Measurements from ENCODE around the gene TIMM23B.
"Not testable (repeated sequence)": the region's sequence is repeated elsewhere in the genome, so short reads cannot be mapped to it uniquely, and the experiment has no call there.

TIMM23B gene, protein sequence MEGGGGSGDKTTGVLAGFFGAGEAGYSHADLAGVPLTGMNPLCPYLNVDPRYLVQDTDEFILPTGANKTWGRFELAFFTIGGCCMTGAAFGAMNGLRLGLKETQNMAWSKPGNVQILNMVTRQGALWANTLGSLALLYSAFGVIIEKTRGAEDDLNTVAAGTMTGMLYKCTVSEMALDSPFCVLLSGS
- total RNA-seq: 3.8 to 4.8 reads per million in 2 donors

DNA sequence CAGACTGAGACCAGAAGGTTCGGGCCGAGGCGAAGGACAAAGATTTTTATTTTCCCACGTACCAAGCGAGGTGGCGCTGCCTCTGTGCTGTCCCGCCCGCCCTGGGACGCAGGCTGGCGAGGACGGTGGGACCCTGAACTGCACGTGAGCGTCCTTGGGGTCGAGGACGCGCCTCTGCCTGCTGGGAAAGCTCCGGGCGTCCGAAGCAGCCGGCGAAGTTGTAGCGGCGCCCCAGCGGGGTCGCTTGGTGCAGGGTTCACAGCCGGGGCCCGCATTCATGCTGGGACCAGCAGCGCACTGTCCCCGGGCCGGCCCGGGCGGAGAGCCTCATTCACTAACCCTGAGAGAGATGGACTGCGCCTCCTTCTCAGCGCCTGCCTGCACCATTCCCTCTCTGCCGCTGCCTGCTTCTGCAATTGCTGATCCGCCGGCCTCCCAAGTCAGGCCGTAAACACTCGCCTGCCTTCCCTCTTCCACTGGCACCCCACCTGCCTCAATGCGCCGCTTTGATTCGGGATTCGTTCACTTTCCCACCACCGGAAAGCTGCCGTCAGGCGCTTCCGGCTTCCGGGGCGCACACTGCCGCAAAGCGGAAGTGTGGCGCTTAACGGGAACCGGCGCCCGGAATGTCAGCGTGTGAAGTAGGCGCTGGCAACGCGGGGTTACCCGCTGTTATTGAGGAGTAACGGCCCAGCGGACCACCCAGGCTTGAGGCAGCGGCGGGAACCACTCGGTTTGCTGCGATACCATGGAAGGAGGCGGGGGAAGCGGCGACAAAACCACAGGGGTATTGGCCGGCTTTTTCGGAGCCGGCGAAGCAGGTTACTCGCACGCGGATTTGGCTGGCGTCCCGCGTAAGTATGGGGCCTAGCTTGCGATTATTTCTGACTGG is at the start of gene TIMM23B, which contains the start of gene PARG:
Gene TIMM23B (plus strand): TSS at position 607 of the 892 bp plus-strand sequence. CDS start 142 bp downstream, at position 749.
Gene PARG (minus strand): TSS at position 581 of the 892 bp plus-strand sequence. CDS start 302 bp downstream, at position 279.
- peak; percentile 71 for DNase-seq

DNA sequence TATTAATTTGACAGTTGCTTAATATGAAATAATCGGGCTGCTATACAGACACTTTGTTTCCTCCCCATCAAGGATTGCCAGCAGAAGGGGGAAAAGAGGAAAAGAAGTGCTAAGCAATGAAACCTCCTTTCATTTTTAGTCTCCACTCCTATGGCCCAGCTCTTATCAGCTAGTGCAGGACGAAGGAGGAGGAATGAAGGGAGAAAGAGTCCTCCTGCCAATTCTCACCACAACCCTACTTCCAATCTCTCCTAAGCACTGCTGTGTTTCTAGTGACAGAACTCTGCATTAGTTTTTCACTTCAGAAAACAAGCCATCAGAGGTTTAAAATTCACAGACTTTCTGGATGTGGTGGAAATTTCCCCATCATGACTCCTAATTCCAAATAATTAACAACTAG is 41.9 kb upstream of the TIMM23B start:
- not testable (repeated sequence) for DNase-seq

DNA sequence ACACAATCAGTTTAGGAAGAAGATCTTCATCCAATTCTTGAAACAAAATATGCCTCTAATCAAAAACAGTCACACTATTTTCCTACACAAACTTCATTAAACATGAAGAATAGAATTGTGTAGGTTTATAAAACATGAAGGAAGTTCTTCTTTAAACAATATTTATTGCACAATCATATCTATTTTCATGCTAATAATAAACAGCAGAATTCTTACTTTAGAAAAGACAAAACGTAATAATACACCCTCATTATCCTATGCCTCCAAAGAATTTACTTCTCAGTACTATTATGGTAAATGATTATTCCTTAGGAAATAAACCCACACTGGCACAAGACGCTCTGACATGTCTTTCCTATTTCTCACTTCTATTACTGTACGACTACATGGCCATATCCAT is 41.4 kb upstream of the TIMM23B start:
- not testable (repeated sequence) for DNase-seq

DNA sequence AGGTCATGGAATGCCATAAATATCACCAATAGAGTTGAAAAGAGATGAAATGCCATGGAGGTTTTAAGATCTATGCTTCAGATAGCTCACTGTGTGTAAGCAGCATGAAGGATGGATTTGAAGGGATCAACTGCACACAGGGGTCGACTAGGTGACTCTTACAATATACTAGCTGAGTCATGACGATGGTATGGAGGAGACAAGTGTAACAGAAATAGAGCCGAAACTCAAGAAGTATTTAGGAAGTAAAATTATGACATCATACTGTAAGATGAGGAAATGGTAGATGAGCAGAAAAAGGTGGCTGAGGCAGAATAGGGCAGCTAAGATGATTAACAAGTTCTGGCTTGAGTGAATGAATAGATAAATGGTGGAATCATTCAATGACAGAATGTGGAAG is 38.0 kb upstream of the TIMM23B start:
- DNase-seq: not testable (repeated sequence)

DNA sequence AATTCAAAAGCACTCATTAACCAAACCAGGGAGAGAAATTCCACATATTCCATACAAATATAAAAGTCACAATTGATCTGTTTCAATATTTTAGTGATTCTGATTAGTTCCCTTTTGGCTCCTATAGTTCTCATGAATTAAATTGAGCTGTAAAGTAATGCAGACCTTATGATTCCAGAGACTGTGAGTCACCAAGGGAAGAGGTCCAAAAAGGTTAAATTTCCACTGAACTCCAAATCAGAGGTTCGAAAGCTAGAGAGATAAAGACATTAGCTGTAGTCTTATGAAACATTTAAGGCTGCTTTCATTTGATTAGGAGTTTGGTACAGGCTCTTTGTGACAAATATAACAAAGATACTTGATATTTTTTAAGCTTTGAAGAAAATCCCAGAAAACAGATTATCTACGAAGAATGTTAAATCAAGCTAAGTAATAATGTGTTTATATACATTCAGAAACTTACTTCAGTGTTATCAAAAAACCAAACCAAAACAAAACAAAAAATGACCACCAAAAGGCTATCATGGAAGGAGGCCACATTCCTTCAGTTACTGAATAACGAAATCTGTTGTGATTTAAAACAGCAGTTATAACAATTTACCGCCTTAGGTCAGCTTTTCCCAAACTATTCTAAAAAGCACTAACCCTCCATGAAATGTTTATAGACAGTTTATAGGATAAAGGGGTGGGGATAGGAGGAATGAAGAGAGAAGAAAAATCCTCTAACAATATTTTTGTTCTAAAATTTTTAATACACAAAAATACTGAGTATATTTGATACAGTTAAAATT is 33.4 kb upstream of the TIMM23B start:
- not testable (repeated sequence) for DNase-seq

DNA sequence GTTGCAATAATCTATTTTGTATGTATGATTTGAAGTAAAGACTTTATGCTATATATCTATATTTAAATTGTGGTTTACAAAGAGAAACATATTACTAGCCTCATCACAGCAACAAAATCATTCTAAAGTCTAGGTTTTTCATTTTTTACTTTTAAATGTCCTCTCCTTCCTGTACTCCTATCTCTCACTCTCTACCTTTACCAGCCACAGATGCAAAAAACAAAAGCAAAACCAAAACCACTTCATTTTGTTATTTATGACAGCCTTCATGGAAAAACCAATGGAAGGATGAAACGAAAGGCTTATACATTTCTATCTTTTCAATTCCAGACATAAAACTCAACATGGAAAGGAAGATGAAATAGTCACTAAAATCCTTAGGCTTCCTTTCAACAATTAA is 31.6 kb upstream of the TIMM23B start:
- DNase-seq: not testable (repeated sequence)

DNA sequence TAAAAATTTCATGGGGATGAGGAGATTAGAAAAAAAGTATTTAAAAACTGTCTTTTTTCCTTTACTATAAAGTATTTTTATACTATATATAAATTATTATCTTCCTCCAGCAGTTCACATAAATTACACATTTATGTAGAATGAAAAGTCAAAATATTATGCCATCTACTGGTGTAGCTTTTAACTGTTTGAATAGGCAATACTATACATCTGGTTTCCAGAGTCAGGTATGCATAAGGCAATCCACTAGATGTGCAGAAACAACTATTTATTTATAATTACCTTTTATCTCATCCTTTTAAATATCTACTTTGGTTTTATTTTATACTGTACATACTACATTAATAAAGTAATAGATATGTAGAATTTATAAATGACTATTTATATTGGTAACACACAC is 25.4 kb upstream of the TIMM23B start:
- DNase-seq: not testable (repeated sequence)

DNA sequence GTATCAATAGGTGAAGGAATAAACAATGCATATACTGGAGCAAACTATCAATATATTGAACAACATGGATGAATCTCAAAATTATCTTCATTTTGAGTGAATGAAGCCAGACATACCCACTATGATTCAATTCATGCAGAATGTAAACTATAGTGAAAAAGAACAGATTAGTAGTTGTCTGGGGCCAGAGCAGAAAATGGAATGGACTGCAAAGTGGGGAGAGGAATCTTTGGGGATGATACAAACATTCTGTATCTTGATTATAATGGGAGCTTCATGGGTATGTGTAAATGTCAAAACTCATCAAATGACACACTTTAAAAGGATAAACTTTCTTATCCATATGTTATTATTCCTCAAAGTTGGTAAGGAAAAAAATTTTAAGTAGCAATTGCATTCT is 23.9 kb upstream of the TIMM23B start:
- not testable (repeated sequence) for DNase-seq

DNA sequence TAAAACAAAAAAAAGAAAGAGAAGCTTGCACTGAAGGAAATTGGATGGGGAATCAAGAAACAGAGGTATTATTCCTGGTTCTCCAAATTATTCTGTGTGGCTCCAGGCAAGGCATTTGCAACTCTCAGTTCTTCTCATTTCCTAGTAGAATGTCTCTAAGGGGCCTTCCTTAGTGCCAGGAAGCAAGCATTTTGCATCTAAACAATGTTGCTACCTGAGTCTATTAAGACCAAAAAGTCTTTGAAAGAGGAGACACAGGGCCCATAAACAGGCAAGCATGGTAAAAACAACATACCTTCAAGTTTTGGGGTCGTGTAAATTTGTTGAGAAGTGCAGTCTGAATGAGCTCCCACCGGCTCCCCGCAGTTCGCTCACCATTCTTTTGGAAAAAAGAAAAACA is 19.8 kb upstream of the TIMM23B start:
- DNase-seq: not testable (repeated sequence)

DNA sequence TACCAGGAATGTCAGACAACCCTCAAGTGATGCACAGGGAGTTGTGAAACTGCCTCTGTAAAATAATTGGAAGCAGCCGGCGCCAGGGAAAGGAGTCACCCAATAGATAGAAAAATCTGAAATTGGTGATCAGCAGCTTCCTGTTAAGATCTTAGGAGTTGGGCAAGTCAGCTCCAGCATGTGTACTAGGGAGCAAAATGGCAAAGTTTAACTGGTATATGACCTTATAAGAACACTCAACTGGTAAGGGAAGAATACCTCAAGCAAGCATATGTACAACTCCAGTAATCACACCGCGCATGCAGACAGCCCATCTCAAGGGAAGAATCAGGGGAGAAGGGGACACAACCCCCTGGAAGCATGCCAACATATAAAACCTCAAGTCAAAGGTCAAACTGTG is 18.3 kb upstream of the TIMM23B start:
- DNase-seq: not testable (repeated sequence)

DNA sequence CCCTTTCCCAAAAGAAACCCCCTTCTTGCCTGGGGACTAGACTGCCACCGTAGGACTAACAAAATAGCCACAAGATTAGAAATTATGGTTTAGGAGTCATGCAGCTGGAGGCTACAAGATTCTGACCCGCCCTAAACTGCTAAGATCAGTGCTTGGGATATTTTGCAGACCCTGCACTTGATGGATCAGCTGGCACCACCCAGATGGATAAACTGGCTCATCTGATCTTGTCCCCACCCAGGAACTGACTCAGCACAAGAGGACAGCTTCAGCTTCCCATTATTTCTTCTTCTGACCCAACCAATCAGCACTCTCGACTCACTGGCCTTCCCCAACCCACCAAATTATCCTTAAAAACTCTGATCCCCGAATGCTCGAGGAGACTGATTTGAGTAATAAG is 10.6 kb upstream of the TIMM23B start:
- not testable (repeated sequence) for DNase-seq

DNA sequence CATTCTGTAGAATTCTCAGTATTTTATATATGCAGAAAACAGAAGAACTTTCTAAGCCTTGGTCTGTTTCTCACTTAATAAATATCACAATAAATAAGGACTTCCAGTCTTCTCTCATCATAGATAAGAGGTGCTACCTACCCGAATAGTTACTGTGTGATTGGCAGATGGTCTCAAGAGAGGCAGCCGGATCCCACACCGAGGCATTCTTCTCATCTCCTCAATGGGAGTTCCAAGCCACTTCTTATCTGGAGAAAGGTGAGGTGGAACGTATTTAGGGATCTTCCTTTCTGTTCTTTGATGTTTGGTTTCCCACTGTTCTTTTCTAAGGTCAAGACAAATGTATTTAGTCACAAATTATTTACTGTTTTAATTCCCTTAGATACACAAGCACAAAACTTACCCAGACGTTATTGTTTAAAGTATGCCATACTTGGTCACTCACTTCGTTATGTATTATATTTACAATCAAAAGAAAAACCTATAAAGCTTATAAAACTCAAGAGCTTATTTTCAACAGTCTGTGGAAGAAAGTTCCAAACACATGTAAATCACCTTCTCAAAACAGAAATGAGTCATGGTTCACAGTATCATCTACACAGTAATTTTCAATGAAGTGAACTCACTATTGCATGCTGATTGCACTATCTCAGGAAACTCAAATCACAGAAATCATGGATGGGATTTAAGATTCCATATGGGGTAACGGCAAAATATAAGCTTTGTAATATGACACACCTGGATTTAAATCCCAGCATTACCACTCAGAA is 9.7 kb upstream of the TIMM23B start:
- not testable (repeated sequence) for DNase-seq

DNA sequence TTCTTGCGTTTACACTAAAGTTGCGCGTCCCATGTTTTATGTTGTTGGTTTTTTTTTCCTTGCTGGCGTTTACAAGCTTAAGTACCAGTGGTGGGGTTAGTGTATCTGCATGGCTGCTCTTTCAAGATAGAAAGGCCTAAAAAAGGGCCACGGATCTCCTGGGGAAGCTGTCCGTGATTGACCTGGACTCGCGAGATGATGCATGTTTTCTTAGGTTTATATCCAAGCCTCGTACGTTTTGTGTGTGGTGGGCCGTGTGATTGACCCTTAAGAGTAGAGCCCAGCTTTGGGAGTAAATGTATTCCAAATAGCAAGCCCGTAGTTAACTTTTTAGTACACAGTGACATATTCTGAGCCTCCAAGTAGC is 469 bp downstream of the TIMM23B start:
- DNase-seq: not testable (repeated sequence)

DNA sequence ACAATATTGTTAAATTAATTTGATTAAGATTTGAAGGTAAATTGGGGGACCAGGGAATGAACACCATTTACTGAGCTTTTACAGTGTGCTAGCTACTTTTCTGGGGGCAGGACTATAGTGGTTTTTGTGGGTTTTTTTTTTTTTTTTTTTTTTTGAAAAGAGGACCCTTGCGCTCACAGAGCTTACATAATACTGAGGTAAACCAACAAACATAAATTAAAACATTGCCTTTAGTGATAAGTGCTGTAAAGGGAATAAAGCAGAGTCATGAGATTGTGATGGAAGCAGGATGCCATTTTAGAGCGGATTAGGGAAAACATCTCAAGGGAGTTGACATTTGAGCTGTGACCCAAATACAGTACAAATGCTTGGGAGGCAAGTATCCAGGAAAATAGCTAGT is 1.8 kb downstream of the TIMM23B start:
- not testable (repeated sequence) for DNase-seq

DNA sequence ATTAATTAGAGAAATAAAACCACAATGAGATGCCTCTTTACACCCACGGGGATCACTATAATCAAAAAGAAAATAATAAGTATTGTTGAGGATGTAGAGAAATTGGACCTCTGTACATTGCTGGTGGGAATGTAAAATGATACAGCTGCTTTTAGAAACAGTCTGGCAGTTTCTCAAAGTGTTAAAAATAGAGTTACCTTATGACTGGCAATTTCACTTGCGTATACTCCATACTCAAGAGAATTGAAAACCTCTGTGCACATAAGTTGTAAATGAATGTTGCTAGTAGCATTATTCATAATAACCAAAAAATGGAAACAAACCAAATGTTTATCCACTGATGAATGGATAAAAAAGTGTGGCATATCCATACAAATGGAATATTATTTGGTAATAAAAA is 6.3 kb downstream of the TIMM23B start:
- not testable (repeated sequence) for DNase-seq

DNA sequence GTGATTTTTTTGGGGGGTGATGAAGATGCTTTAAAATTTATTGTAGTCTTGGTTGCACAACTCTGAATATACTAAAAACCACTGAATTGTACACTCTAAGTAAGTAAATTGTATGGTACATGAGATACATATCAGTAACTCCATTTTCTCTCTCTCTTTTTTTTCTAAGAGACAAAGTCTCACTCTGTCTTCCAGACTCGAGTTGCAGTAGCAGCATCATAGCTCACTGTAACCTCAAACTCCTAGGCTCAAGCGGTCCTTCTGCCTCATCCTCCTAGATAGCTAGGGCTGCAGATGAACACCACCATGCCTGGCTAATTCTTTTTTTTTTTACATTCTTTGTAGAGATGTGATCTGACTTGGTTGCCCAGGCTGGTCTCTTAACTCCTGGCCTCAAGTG is 6.9 kb downstream of the TIMM23B start:
- not testable (repeated sequence) for DNase-seq

DNA sequence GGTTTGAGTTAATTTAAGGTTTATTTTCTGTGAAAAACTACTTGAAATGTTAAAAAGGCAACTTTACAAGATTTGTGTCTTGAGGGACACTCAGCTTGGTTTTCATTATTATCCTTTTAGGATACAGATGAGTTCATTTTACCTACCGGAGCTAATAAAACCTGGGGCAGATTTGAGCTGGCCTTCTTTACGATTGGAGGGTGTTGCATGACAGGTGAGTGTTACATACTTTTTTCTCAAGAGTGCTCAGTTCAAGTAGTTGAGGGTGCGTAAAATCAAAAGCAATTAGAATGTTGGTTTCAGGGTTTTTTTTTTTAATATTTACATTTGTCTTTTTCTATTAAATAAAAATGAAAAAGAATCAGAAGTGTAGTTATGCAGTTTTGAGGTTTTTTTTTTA is 10.2 kb downstream of the TIMM23B start:
- DNase-seq: not testable (repeated sequence)

DNA sequence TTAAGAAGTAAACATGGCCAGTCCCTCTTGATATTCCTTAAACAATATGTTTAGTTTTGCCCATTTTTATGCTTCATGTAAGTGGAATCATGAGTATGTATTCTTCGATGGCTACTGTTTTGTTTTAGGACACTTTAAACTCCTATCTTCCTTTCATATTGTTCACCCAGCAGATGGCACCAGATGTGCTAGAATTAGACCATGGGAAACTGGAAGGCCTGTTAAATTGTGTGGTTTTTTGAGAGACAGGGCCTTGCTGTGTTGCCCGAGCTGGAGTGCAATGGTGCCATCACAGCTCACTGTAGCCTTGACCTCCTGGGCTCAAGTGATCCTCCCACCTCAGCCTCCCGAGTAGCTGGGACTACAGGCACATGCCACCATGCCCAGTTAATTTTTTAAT is 11.3 kb downstream of the TIMM23B start:
- DNase-seq: not testable (repeated sequence)

DNA sequence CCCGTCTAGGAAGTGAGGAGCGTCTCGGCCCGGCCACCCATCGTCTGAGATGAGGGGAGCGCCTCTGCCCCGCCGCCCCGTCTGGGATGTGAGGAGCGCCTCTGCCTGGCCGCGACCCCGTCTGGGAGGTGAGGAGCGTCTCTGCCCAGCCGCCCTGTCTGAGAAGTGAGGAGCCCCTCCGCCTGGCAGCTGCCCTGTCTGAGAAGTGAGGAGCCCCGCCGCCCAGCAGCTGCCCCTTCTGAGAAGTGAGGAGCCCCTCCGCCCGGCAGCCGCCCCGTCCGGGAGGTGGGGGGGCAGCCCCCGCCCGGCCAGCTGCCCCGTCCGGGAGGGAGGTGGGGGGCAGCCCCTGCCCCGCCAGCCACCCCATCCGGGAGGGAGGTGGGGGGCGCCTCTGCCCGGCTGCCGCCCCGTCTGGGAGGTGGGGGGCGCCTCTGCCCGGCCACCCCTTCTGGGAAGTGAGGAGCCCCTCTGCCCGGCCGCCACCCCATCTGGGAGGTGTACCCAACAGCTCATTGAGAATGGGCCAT is 28.5 kb downstream of the TIMM23B start:
- not testable (repeated sequence) for DNase-seq

DNA sequence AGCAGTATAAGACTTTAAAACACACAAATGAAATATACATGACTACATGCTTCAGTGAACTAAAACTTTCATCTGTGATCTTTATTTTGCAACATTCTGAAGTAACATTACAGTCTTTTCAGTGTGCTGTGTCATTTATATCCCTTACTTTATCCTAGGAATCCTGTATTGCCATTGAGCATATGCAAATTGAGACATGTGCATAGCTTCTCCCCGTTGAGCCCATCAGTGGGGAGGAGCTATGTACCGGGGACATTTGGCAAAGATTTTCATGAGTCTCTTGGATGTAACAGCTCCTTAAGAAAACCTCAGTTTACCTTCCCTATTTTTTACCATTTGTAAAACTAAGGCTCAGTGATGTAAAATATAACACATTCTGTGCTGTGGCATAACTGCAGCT is 29.6 kb downstream of the TIMM23B start:
- DNase-seq: not testable (repeated sequence)

DNA sequence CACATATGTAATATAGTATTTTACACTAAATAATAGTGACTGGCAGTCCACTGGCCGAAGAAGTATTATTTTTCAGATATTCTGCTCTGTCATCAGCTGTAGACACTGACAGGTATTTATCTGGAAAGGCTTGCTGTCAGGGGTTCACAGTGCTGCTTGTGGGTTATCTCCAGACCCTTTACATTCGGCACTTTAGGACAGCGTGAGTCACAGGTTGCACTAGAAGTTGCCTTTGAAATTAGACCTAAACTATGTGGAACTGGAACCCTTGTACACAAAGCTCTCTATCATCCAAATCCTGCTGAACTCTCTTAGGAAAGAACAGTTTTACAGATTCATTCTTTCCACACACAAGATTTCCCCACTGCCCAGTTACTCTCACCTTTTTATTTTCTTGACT is 30.2 kb downstream of the TIMM23B start:
- not testable (repeated sequence) for DNase-seq

DNA sequence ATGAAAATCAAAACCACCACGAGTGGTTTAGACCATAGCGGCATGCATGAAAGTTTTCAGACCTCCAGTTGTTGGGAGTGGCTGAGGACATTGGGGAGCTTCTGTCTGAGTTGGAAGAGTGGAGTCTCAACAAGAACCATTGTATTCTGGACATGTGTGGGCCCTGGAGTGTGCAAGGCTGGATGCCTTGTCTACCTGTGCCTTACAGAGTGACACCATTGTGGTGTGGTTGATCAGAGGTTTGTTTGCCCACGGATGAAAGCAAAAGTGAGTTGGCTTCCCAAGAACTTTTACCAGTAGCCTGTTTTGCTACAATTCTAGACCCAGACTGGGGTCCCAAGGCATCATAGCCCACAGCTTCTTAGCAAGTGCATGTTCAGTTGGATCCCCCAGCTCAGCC is 35.9 kb downstream of the TIMM23B start:
- not testable (repeated sequence) for DNase-seq
